Astrocyte of the cerebellum (primary cell): Measurements from ENCODE around the gene RAC2.

Experiments
- DNase-seq: peaks from one replicate; pipeline ENCODE4 v3.0.0-alpha.2; 2011; ENCODE audit warnings: low read depth
- H3K4me3 ChIP-seq: 2 replicates; pipeline ENCODE4 v1.5.1; 2011; ENCODE audit warnings: mild to moderate bottlenecking, low read depth, low read length, moderate library complexity
- in situ Hi-C: cut with HindIII; loops from 2 replicates; pipeline ENCODE4 v1.10.0; 2017; ENCODE audit warnings: low sequenced_read_pairs
- TF ChIP-seq, protein P1 (sequence below): IDR thresholded peaks from 2 replicates; pipeline ENCODE4 v1.5.1; 2012; ENCODE audit warnings: low read length, low read depth, moderate library complexity, mild to moderate bottlenecking; ENCODE audit errors: missing control alignments

Gene RAC2

DNA sequence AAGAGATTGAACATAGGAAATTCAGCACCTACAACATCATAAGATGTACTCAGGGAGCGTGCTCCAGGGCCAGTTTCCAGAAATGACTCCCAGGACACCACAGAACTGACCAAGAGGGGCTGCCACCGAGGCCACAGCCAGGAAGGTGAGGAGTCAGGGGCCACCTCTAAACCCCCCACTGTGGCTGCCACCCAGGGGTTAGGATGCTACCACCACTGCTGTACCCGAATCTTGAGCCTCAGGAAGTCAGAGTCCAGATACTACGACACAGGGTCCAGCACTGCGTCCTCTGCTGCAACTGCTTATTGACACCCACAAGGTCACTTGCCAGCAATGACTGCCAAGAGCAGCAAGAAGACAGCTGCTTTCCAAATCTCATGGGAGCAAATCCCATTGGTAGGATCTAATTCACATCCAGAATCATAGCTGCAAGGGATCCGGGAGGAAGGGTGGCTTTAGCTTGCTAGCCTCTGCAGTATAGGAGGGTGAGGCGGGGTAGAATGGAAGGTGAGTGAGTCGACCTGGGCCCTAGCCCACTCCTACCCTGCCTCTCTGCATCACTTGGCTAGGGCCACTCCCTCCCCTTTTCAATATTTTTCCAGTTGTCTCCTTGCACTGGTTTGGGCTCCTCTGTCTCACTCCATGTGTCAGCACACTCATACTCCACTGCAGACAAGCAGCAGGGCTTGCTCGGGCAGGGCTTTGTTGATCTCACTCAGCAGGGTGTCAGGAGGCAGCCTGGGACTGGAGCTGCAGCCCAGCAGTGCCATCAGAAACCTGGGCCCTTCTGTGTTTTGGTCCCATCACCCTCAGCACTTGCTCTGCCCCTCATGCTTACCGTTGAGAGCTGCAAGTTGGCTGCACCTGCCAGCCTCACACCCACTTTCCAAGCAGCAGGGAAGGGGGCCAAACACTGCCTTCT is 20.2 kb upstream of the RAC2 start:
- TF ChIP-seq, protein P1, sequence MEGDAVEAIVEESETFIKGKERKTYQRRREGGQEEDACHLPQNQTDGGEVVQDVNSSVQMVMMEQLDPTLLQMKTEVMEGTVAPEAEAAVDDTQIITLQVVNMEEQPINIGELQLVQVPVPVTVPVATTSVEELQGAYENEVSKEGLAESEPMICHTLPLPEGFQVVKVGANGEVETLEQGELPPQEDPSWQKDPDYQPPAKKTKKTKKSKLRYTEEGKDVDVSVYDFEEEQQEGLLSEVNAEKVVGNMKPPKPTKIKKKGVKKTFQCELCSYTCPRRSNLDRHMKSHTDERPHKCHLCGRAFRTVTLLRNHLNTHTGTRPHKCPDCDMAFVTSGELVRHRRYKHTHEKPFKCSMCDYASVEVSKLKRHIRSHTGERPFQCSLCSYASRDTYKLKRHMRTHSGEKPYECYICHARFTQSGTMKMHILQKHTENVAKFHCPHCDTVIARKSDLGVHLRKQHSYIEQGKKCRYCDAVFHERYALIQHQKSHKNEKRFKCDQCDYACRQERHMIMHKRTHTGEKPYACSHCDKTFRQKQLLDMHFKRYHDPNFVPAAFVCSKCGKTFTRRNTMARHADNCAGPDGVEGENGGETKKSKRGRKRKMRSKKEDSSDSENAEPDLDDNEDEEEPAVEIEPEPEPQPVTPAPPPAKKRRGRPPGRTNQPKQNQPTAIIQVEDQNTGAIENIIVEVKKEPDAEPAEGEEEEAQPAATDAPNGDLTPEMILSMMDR, result no peak
- H3K4me3 ChIP-seq, result no peak overlapping the region
- in situ Hi-C loops, result loop anchor here (5.0 kb wide), 1 partner anchor 87 kb away; no protein-coding TSS in a partner anchor
- DNase-seq, result no peak

DNA sequence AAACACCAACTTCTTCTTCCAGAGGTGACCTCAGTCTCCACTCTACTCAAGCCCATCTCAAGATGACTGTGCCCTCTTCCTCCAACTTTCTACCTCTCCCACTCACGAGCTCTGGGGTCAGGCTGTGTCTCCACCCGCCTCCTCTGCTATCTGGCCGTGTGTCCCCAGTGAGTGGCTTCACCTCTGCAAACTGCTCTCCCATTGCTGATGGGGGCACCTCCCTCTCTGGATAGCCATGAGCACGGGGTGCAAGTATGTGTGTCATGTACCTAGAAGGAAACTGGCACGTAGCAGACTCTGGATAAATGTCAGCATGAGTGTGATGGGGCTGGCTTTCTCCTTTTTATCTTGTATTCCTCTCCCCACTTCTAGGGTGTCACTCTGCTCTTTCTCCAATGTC is 18.3 kb upstream of the RAC2 start:
- no peak overlapping the region for H3K4me3 ChIP-seq
- TF ChIP-seq, protein P1, result no peak
- no peak for DNase-seq
- in situ Hi-C loops, result loop anchor here (5.0 kb wide), 1 partner anchor 85 kb away; no protein-coding TSS in a partner anchor

DNA sequence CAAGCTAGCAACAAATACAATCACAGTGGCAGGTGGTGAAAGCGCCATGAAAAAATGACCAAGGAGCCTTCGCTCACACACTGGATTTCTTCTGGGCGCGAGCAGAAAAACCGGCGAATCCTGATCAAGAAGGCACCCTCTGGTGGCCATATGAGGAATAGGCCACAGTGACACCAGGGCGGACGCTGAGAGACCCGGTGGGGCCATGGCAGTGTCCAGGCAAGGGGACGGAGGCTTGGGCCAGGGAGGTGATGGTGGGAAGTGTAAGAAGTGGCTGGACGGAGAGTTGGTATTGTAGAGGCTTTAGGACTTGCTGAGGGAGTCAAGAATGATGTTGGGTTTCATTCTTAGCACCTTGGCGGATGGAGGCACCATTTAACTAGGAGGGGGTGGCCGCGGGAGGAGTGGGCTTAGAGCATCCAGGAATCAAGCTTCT is 16.9 kb upstream of the RAC2 start:
- TF ChIP-seq, protein P1, result peak; percentile 97
- in situ Hi-C loops, result loop anchor here (5.0 kb wide), 1 partner anchor 84 kb away; no protein-coding TSS in a partner anchor
- H3K4me3 ChIP-seq, result no peak overlapping the region
- DNase-seq, result no peak

DNA sequence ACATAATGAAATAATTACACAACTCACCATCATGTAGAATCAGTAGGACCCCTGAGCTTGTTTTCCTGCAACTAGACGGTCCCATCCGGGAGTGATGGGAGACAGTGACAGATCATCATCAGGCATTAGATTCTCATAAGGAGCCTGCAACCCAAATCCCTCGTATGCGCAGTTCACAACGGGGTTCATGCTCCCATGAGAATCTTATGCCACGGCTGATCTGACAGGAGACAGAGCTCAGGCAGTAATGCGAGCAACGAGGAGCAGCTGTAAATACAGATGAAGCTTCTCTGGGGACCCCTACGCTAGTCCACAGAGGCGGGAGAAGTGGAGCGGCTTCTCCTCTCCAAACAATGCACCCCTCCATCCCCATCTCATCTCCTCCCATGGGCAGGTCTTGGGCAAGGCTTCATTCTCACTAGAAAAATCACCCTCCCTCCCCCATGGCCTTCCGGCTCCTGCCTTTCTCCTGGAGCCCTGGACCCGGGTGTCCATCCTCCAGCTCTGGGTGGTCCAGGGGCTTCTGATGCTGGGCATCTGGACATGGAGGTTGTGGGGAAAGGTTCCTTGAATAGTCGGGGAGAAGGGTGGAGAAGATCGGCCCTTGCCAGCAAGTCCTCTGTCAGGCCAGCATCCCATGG is 16.2 kb upstream of the RAC2 start:
- in situ Hi-C loops, result loop anchor here (5.0 kb wide), 1 partner anchor 83 kb away; no protein-coding TSS in a partner anchor
- TF ChIP-seq, protein P1, result no peak
- H3K4me3 ChIP-seq, result no peak overlapping the region
- no peak for DNase-seq

DNA sequence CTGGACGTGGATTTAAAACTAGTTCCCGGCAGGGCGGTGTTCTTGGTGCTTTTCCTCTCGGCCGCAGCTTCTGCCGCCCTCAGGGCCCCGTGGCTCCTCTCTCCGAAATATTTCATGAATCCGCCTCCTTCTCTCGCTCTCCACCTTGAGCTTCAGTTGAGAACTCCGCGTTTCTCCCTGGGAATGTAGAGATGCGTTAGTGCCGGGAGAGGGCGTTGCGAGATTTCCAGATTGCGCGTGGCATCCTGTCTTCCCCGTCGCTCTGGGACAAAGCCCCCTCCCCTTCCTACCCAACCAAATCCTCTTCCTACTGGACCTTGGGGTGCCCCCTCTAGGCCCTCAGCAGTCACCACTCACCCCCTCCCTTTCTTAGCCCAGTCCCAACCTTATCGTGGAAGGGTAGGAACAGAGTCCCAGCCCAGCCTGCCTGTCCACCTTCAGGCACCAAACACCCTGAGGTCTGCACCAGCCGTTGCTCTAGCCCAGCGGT is 15.5 kb upstream of the RAC2 start:
- in situ Hi-C loops, result loop anchor here (5.0 kb wide), 1 partner anchor 82 kb away; no protein-coding TSS in a partner anchor
- no peak overlapping the region for H3K4me3 ChIP-seq
- no peak for DNase-seq
- TF ChIP-seq, protein P1, result peak; percentile 76

DNA sequence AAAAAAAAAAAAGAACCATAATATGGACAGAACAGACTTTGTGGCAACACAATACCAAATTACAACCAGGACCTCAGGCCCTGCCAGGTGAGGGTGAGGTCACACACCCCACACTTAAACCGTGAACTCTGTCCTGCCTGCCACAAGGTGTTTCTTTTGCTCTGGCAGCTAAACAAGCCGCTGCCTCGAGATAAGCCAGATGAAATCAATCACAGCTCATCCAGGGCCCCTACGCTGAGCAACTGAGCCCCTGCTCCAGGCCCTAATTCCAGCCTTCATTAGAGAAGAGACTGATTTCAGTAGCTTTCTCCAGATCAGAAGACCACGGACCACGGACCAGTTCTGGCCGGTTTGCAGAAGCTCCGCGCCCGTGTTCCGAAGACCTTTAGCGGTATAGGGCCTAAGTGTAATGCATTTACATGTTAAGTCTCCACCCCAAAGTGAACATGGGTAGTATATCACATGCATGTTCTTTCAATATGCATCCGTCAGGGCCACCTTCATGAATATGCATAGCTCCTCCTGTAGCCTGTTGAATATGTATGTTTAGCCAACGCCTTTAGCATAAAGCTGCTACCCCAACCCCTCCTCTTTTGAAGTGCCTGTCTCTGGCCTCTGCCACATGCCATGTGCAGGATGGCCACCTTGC is 14.8 kb upstream of the RAC2 start:
- in situ Hi-C loops, result no loop called here
- TF ChIP-seq, protein P1, result no peak
- H3K4me3 ChIP-seq, result no peak overlapping the region
- DNase-seq, result no peak
